ENCODE data around the gene GPR158.

Gene GPR158, protein sequence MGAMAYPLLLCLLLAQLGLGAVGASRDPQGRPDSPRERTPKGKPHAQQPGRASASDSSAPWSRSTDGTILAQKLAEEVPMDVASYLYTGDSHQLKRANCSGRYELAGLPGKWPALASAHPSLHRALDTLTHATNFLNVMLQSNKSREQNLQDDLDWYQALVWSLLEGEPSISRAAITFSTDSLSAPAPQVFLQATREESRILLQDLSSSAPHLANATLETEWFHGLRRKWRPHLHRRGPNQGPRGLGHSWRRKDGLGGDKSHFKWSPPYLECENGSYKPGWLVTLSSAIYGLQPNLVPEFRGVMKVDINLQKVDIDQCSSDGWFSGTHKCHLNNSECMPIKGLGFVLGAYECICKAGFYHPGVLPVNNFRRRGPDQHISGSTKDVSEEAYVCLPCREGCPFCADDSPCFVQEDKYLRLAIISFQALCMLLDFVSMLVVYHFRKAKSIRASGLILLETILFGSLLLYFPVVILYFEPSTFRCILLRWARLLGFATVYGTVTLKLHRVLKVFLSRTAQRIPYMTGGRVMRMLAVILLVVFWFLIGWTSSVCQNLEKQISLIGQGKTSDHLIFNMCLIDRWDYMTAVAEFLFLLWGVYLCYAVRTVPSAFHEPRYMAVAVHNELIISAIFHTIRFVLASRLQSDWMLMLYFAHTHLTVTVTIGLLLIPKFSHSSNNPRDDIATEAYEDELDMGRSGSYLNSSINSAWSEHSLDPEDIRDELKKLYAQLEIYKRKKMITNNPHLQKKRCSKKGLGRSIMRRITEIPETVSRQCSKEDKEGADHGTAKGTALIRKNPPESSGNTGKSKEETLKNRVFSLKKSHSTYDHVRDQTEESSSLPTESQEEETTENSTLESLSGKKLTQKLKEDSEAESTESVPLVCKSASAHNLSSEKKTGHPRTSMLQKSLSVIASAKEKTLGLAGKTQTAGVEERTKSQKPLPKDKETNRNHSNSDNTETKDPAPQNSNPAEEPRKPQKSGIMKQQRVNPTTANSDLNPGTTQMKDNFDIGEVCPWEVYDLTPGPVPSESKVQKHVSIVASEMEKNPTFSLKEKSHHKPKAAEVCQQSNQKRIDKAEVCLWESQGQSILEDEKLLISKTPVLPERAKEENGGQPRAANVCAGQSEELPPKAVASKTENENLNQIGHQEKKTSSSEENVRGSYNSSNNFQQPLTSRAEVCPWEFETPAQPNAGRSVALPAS (N-terminal part only)

DNA sequence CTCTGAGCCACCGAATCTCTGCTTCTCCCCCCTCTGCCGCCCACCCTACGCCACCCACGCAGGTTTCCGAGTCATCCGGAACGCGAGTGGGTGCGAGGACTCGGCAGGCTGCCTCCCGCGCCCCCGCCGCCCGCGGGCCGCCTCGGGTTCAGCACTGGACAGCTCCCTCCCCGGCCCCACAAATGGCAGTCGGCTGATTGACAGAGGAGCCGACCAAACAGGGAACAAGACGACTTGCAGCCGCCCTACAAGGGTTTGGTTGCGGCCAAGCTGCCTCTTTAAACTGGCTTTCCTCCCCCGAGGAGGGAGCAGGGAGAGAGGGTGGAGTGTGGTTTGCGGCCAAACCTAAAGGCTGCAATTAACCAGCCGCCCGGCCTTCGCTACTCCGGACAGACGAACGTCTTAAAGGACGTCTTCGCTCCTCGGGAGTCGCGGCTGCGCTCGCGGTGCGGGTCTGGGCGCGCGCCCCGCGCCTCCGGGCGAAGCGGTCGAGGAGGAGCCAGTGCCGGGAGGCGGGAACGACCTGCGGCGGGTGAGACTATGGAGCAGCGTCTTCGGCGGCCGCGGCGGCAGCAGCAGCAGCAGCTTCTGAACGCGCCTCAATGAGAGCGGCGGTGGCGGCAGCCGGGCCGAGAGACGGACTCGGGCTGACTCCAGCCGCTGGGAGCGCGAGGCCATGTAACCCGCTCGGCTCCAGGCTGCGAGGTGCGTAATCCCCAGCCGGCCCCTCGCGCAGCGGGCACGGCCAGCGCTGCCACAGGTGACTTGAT lies at the start of gene GPR158:
Gene GPR158, plus strand, starts transcription at position 541 of the 770 bp plus-strand sequence. CDS start 420 bp downstream, outside the sequence.
- TF ChIP-seq, protein P1, sequence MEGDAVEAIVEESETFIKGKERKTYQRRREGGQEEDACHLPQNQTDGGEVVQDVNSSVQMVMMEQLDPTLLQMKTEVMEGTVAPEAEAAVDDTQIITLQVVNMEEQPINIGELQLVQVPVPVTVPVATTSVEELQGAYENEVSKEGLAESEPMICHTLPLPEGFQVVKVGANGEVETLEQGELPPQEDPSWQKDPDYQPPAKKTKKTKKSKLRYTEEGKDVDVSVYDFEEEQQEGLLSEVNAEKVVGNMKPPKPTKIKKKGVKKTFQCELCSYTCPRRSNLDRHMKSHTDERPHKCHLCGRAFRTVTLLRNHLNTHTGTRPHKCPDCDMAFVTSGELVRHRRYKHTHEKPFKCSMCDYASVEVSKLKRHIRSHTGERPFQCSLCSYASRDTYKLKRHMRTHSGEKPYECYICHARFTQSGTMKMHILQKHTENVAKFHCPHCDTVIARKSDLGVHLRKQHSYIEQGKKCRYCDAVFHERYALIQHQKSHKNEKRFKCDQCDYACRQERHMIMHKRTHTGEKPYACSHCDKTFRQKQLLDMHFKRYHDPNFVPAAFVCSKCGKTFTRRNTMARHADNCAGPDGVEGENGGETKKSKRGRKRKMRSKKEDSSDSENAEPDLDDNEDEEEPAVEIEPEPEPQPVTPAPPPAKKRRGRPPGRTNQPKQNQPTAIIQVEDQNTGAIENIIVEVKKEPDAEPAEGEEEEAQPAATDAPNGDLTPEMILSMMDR (IDR thresholded peaks at IDR 0.05; ENCODE audit: insufficient read depth, low read depth, low read length, missing control alignments), result no peak
- DNase-seq (ENCODE audit: low read depth), result peak; percentile 94
- H3K4me3 ChIP-seq (ENCODE audit: low read length), result peak within 1 kb of the TSS; percentile 50

DNA sequence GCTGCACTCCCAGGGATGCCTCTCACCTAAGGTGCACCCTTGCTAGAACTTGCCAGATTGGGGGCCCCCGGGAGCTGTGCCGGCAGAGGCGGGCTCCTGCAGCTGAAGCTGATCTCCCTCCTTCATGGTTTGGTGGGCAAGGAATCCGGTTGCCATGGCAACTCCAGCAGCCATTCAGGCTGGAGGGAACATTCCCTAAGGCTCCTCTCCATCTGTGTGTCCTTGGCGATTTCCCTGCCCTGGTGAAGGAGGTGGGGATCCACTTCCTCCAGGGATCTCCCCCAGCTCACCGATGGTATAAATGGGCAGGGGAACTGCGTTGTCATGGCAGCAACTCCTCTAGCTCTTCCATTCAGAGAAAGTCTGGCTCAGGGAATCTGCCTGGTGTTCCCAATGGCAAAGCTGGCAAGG lies 49.6 kb upstream of the GPR158 start:
- DNase-seq (ENCODE audit: low read depth), result no peak
- no peak overlapping the region for H3K4me3 ChIP-seq (ENCODE audit: low read length)
- TF ChIP-seq, protein P1 (IDR thresholded peaks at IDR 0.05; ENCODE audit: insufficient read depth, low read depth, low read length, missing control alignments), result no peak

DNA sequence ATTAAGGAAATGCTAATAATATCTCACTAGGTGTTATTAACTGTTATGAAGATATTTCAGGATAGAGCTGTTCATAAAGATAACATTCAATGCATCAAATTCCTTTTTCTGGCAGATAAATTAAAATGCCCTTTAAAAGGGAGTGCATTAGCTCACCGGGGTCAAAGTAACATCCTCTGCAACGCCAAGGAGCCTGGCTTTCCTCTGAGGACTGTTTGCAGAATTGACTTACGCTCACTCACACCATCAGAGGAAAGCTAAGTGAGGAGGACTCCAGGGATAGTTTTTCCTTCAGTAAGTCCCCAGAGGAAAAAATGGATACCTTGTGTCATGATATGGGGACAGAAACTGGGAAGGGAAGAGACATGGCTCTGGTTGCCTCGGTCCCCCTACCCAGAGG lies 45.2 kb upstream of the GPR158 start:
- H3K4me3 ChIP-seq (ENCODE audit: low read length), result no peak overlapping the region
- DNase-seq (ENCODE audit: low read depth), result no peak
- TF ChIP-seq, protein P1 (IDR thresholded peaks at IDR 0.05; ENCODE audit: insufficient read depth, low read depth, low read length, missing control alignments), result no peak

DNA sequence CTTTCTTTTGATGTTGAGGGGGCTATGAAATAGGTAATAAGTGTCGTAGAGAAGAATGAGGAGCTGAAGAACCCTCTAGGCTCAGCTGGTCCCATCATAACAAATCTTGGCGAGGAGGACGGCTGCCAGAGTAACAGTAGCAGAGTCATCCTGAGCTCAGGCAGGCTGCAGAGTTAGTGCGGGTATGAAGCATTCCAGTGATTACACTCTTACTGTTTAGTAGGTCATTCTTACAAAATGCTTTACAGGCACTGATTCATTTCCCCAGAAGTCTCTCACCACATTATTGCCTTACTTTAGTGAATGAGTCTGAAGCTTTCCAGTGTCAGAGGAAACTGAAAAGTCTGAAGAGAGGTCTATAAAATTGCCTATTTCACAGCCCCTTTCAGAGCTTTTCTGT lies 43.9 kb upstream of the GPR158 start:
- TF ChIP-seq, protein P1 (IDR thresholded peaks at IDR 0.05; ENCODE audit: insufficient read depth, low read depth, low read length, missing control alignments), result no peak
- peak; percentile 24 for DNase-seq (ENCODE audit: low read depth)
- no peak overlapping the region for H3K4me3 ChIP-seq (ENCODE audit: low read length)

DNA sequence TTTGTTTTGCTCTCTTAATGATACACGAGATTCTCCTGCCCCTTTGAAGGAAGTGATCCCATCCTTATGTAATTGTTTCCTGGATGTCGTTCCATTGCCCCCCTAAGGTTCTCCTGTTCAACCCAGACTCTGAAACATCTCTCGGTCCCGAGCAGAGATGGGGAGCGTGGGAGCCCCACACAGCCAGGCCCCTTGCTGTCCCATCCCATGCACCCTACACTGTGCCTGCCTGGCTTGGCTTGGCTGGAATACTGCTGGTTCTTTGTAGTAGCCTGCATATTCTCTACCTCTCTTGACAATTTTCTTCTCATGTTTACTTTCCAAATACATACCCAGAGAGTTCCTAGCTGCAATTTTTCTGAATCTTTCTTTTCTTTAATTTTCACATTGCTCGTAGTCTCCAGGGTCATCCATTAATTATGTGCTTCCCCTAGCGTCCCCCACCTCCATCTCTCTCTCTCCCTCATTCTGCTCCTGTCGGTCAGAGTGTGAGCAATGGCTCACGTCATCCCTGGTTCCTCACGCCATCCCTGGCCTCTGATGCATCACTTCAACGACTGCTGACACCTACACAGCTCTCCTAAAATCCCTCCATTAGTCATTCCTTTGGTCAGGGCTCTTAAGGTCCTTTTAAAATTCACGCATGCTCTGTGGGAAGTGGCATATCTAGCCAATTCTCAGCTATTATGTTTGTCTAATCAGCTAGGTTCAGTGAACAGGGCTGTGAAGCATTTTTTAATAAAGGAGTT lies 32.5 kb upstream of the GPR158 start:
- no peak for DNase-seq (ENCODE audit: low read depth)
- no peak overlapping the region for H3K4me3 ChIP-seq (ENCODE audit: low read length)
- TF ChIP-seq, protein P1 (IDR thresholded peaks at IDR 0.05; ENCODE audit: insufficient read depth, low read depth, low read length, missing control alignments), result no peak

Data from epithelial cell of esophagus (primary cell).